Body of pancreas (tissue), 4 donors: Measurements from ENCODE around the gene DST. TPM values are rescaled to one million over a fixed set of nuclear protein-coding genes. Genes with fewer than 3 reads are reported as not detected.

Source experiments
- ATAC-seq: fragments of 150-250 bp; one replicate; pipeline ENCODE4 v1.9.1; 2016
- DNase-seq, 4 donors: peaks; one replicate each; pipeline ENCODE4 v3.0.0-alpha.2; 2019
- H3K27ac ChIP-seq, 4 donors: fragments of 200-600 bp; sonication (generic); 1 replicate in 3 of 4; 2 replicates in 1 of 4; pipeline versions ENCODE4 v1.5.1 to v1.6.1; 2016 to 2019; ENCODE audit warnings: mild to moderate bottlenecking in 1 of 4, mixed read lengths in 1 of 4, moderate library complexity in 1 of 4
- H3K27me3 ChIP-seq, 2 donors: fragments of 200-600 bp; sonication (generic); one replicate each; pipeline ENCODE4 v1.6.0; 2016; ENCODE audit warnings: mild to moderate bottlenecking in 1 of 2
- H3K36me3 ChIP-seq, 2 donors: fragments of 200-600 bp; sonication (generic); replicated peaks in 1 of 2; 2 replicates each; pipeline ENCODE4 v1.5.1; 2016; ENCODE audit warnings: low read depth in 2 of 2; ENCODE audit not compliant: insufficient read depth in 1 of 2
- H3K4me1 ChIP-seq: fragments of 200-600 bp; sonication (generic); one replicate; pipeline ENCODE4 v1.6.0; 2016
- H3K4me3 ChIP-seq, 2 donors: fragments of 200-600 bp; sonication (generic); 1 replicate in 1 of 2; 2 replicates in 1 of 2; pipeline ENCODE4 v1.5.1; 2016 to 2019
- H3K9me3 ChIP-seq, 3 donors: fragments of 200-600 bp; sonication (generic); 1 replicate in 2 of 3; 2 replicates in 1 of 3; pipeline ENCODE4 v1.5.1; 2016
- POLR2A ChIP-seq, 3 donors: fragments of 450-650 bp; IDR thresholded peaks; one replicate each; pipeline ENCODE4 v1.6.1; 2016; ENCODE audit warnings: antibody characterized with exemption in 3 of 3, mild to moderate bottlenecking in 2 of 3
- WGBS, 2 donors: methylation state at CpG; one replicate each; pipeline ENCODE4 v1.1.5; 2017; 5-methylcytosine and 5-hydroxymethylcytosine counted together
- intact Hi-C: fragments of 100-400 bp; cut with DNase I; formaldehyde crosslinking; loops from one replicate; pipeline ENCODE4 v1.15.1; 2023
- total RNA-seq, 2 donors: library from RNA; depleted of rRNA; stranded (reverse); fragments of >200 nt; gene quantifications; one replicate each; pipeline ENCODE4 v1.1.0, GENCODE V29; 2016
- TF ChIP-seq, protein P1 (sequence below), 7 experiments: fragments of 450-650 bp in 4 of 7; fragments of 200-600 bp in 3 of 7; sonication (generic) in 3 of 7; IDR thresholded peaks; one replicate each; pipeline ENCODE4 v1.5.1; 2016 to 2019; ENCODE audit warnings: antibody characterized with exemption in 7 of 7

The DST gene
- total RNA-seq, 2 donors from 2014 or later: 105 to 117 TPM

DNA sequence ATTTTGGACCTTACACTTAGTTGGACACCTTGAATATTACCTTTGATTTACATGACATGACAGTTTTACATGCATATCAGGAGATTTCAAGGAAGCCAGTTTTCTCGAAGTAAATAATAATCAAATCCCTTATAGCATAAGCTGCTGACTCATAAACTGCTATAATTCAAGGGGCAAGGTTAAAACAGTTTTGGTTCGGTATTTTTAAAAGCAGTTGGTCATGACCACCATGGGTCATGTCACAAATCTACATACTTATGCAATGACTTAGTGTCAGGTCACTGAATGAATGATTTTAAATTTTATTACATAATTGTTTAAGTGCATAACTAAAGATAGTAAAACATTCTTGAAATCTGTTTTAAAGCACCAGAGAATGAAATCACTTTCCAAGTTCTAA lies 158.0 kb downstream of the DST start:
- Histone ChIP-seq H3K36me3 (peaks cover 0 to 10% of the 10 kb centered on the region in 2 donors), H3K27me3 (no peaks in the 10 kb centered on the region), H3K9me3 (no peaks in the 10 kb centered on the region), H3K4me1 (no peaks in the 10 kb centered on the region), H3K27ac (no peak overlapping the region), H3K4me3 (no peak overlapping the region)
- no peak for ATAC-seq
- no peak for DNase-seq
- 53 to 72% methylated on average over 2 of the region's 2 CpGs for WGBS, 2 donors
- TF ChIP-seq POLR2A (IDR thresholded peaks at IDR 0.05): no peak
- TF ChIP-seq, protein P1, sequence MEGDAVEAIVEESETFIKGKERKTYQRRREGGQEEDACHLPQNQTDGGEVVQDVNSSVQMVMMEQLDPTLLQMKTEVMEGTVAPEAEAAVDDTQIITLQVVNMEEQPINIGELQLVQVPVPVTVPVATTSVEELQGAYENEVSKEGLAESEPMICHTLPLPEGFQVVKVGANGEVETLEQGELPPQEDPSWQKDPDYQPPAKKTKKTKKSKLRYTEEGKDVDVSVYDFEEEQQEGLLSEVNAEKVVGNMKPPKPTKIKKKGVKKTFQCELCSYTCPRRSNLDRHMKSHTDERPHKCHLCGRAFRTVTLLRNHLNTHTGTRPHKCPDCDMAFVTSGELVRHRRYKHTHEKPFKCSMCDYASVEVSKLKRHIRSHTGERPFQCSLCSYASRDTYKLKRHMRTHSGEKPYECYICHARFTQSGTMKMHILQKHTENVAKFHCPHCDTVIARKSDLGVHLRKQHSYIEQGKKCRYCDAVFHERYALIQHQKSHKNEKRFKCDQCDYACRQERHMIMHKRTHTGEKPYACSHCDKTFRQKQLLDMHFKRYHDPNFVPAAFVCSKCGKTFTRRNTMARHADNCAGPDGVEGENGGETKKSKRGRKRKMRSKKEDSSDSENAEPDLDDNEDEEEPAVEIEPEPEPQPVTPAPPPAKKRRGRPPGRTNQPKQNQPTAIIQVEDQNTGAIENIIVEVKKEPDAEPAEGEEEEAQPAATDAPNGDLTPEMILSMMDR (IDR thresholded peaks at IDR 0.05): no peak
- intact Hi-C loops: no loop called here

DNA sequence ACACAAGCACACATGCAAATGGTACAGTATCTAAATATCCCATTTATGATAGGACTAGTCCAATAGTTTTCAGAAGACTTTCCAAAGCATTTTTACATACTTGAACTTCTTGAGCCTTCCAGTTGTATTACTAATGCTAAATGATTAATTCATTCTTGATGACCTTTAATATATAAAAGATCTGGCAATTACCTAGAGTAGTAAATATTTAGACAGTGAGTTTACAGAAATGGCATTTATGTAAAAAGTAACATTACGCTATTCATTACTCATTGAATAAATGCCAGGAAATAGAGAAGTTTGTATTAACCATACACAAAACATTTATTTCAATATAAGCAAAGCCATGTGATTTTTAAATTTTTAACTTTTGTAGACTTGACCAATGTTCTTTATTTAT lies 158.8 kb downstream of the DST start:
- DNase-seq: no peak
- peaks cover 0 to 9% of the 10 kb centered on the region in 2 donors for H3K36me3 ChIP-seq
- no peaks in the 10 kb centered on the region for H3K27me3 ChIP-seq
- no peak overlapping the region for H3K27ac ChIP-seq
- no peak for ATAC-seq
- no peak overlapping the region for H3K4me3 ChIP-seq
- 24 to 35% methylated on average over 1 of the region's 1 CpG for WGBS, 2 donors
- no peaks in the 10 kb centered on the region for H3K4me1 ChIP-seq
- no peaks in the 10 kb centered on the region for H3K9me3 ChIP-seq
- intact Hi-C loops: no loop called here
- no peak for TF ChIP-seq POLR2A (IDR thresholded peaks at IDR 0.05)
- TF ChIP-seq, protein P1 (IDR thresholded peaks at IDR 0.05): no peak

DNA sequence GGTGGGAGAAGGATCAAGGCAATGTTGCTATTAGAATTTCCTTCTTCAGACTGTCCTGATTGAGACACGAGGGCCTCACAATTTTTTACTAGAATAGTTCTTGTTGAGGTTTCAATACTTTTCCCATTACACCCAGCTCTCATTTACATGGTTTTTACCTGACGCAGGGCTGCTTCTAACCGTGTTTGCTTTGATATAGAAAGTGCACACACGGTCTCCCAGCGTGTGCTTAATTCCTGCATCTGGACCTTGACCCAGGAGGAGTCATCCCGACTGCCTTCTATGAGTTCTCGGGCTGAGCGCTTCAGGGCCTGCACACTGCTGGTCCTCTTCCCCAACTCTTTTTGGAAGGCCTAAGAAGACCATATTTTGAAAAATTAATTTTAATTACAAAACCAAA lies 160.2 kb downstream of the DST start:
- H3K27me3 ChIP-seq: no peaks in the 10 kb centered on the region
- intact Hi-C loops: no loop called here
- H3K36me3 ChIP-seq: peaks cover 0 to 8% of the 10 kb centered on the region in 2 donors
- no peaks in the 10 kb centered on the region for H3K9me3 ChIP-seq
- H3K4me1 ChIP-seq: no peaks in the 10 kb centered on the region
- TF ChIP-seq POLR2A (IDR thresholded peaks at IDR 0.05): no peak
- TF ChIP-seq, protein P1 (IDR thresholded peaks at IDR 0.05): no peak
- 41% methylated on average over 8 of the region's 8 CpGs for WGBS, 2 donors
- no peak overlapping the region for H3K4me3 ChIP-seq
- ATAC-seq: peak; percentile 71
- peak overlapping the region in 1 of 4 donors; percentile 20 for H3K27ac ChIP-seq
- peak in 3 of 4 donors; percentile 40 to 58 (median 58) for DNase-seq

DNA sequence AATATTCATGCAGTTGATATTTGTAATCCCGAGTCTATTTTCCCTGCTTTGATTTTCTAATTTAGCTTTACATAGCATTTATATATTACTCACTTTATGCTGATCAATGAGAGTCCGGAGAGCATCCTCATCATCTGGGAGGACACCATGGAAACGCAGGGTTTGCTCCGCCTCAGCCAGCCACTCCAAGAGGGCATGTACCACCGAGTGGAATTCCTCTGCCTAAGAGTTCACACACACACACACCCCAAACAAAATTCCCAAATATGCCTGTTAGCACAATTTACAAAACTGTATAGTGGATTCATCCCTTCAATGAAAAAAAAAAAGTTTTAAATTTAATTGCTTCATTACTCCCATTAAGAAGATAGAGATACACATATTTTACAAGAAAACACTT lies 160.7 kb downstream of the DST start:
- peak overlapping the region in 1 of 4 donors; percentile 20 for H3K27ac ChIP-seq
- 84 to 93% methylated on average over 5 of the region's 5 CpGs for WGBS, 2 donors
- ATAC-seq: no peak
- no peak for DNase-seq
- no peaks in the 10 kb centered on the region for H3K9me3 ChIP-seq
- H3K27me3 ChIP-seq: no peaks in the 10 kb centered on the region
- intact Hi-C loops: no loop called here
- no peak overlapping the region for H3K4me3 ChIP-seq
- no peaks in the 10 kb centered on the region for H3K4me1 ChIP-seq
- peaks cover 0 to 8% of the 10 kb centered on the region in 2 donors for H3K36me3 ChIP-seq
- TF ChIP-seq, protein P1 (IDR thresholded peaks at IDR 0.05): no peak
- TF ChIP-seq POLR2A (IDR thresholded peaks at IDR 0.05): no peak

DNA sequence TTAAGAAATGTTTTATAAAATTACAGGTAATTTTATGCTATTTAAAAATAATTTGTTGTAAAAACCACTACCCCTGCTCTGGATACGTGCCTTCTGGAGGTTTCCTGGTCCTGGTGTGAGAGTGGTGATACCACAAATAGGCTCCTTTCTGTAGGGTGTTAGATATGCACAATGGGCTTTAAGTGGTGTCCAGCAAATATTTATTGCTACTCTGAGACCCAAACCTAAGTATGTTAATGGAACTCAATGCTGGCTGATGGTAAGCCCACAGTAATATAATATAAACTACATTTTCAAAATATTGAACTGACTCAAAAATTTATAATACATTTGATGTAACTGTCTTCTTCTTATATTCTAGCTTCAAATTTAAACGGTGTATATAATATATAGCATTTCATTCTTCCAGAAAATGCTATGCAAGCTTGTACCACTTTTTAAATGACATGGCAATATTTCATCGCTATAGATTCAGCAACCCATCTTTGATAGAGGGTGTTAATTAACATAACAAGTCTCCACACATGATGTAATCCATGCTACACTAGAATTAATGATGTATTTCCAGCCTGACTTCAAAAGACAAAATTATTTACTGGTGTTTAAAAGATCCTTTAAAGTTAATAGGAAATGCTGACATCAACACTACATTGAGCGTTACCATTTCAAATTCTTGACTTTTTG lies 161.9 kb downstream of the DST start:
- Histone ChIP-seq H3K36me3 (peaks cover 0 to 4% of the 10 kb centered on the region in 2 donors), H3K9me3 (no peaks in the 10 kb centered on the region), H3K27me3 (no peaks in the 10 kb centered on the region), H3K4me1 (peaks cover 9% of the 10 kb centered on the region), H3K4me3 (no peak overlapping the region), H3K27ac (no peak overlapping the region)
- TF ChIP-seq POLR2A (IDR thresholded peaks at IDR 0.05): no peak
- TF ChIP-seq, protein P1 (IDR thresholded peaks at IDR 0.05): no peak
- DNase-seq (no peak), ATAC-seq (no peak)
- 81 to 86% methylated on average over 4 of the region's 4 CpGs for whole genome bisulfite sequencing, 2 donors
- intact Hi-C loops: no loop called here
